Tracheal epithelial cell (primary cell): ENCODE results near the gene CCNG1. TPM values are rescaled to one million over a fixed set of nuclear protein-coding genes. Genes with fewer than 3 reads are reported as not detected.

Source experiments
- total RNA-seq: library from RNA; depleted of rRNA; stranded (reverse); fragments of >200 nt; gene quantifications from 2 replicates; pipeline ENCODE4 v1.2.1, GENCODE V29; 2014

Gene CCNG1, protein sequence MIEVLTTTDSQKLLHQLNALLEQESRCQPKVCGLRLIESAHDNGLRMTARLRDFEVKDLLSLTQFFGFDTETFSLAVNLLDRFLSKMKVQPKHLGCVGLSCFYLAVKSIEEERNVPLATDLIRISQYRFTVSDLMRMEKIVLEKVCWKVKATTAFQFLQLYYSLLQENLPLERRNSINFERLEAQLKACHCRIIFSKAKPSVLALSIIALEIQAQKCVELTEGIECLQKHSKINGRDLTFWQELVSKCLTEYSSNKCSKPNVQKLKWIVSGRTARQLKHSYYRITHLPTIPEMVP
- total RNA-seq, result 187 and 320 TPM in 2 replicates

DNA sequence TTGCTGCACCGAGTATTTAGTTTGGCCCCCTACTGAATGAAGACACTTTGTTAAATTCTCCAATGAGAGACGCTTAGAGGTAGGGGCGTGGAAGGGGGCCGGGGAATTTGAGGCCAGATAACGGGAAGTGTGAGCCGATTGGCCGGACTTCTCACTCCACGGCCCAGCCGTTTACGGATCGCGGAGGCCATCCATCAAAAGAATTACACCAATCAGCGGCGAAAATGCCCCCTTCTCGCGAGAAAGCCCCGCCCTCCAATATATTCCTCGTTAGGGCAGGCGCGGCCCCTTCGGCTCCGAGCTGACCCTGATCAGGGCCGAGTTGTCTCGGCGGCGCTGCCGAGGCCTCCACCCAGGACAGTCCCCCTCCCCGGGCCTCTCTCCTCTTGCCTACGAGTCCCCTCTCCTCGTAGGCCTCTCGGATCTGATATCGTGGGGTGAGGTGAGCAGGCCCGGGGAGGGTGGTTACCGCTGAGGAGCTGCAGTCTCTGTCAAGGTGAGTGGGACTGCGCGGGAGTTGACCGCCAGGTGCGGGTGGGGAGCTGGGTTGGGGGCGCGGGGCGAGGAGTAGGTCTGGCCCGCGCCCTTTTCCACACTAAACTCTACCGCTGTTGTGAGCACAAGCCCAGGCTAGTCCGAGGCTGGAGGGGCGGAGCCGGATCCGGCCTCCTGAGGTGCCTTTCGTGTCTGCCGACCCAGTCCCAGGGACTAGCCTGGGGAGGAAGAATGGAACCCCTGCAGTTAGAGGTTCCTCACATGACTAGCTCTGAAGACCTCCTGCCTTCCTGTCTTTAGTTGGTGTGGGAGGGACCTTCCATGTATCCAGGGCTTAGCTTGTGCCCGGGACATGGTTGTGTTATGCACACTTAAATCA is at the start of gene CCNG1:
CCNG1 (plus strand) TSS at position 287 of the 874 bp plus-strand sequence. CDS start 1,662 bp downstream, outside the sequence.

DNA sequence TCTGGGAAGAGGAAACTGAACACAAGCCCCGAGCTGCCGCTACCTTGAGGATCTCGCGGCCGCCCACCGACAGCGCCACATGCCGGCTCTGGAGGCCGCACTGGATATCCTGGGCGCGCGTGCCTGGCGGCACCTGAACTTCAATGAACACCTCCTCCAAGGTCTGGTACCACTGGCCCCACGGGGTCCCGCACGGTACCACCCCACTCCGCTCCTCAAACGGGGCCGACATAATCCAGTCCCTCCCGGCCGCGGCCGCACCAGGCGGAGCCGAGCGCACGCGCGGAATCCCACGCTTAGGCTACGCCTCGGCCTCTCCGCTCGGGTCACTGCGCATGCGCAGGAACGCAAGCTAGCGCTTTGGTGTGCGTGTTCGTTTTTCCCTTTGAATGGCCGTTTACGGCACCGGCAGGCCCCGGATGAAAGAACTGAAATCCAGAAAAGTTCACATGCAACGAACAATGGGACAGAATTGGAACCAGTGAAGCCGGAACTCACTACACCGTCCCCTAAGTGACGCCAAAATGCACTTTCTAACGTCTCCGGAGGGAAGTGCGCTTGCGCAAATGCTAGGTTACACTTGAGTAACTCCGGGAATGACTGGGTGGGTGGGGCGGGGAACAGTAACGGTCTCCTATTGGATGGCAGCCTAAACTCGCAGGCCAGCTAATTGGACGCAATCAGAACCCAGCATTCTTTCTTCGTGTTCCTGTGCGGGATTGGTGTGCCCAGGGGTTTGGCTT is 22.6 kb downstream of the CCNG1 start, which contains the start of gene NUDCD2:
NUDCD2 (minus strand) TSS at position 284 of the 743 bp plus-strand sequence; CDS start at position 232, 52 bp downstream.

DNA sequence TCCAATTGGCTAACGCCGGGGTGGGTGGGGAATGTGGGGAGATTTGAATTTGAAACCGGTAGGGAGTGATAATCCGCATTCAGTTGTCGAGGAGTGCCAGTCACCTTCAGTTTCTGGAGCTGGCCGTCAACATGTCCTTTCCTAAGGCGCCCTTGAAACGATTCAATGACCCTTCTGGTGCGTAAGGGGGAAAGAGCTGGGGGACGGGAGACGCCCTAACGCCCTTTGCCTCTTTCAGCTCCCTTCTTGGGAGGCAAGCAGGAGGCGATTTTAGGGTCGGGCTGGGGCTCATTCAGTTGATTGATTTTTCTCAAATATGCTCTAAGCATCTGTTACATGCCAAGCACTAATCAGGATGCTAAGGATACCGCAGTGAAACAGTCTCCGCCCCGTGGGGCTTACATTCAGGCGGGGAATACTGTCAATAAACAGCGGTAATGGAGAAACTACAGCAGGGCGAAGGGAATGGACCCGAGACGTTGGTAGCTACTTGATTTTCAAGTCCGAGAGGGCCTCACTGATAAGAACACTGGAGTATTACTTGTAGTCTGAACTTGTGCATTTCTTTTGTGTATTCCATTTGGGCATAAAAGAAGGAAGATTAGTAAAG is 23.3 kb downstream of the CCNG1 start, which contains the start of gene HMMR:
HMMR (plus strand) TSS at position 71 of the 610 bp plus-strand sequence; CDS start at position 132, 61 bp downstream.

Other genes starting within 250 kb of the CCNG1 start
- 4.5 and 5.8 TPM in 2 replicates for gene NUDCD2, start 22.5 kb downstream of the CCNG1 start, total RNA-seq
- gene HMMR, start 23.0 kb downstream of the CCNG1 start, total RNA-seq, result 3.6 and 5.1 TPM in 2 replicates
- 36.4 and 59.5 TPM in 2 replicates for gene MAT2B, start 68.0 kb downstream of the CCNG1 start, total RNA-seq